PC-3 (cell line): Measurements from ENCODE around the gene TALDO1. TPM values are rescaled to one million over a fixed set of nuclear protein-coding genes. Genes with fewer than 3 reads are reported as not detected.

Experiments
- ATAC-seq: fragments of 200-7000 bp; cut with Tn5 transposase; 2 replicates; pipeline ENCODE4 v1.9.1; 2020; ENCODE audit warnings: mild to moderate bottlenecking, moderate library complexity
- BruUV-seq: library from RNA; stranded (reverse); fragments of 400-500 nt; replicated peaks from 2 replicates; lab custom pipeline; 2021; lab: Mats Ljungman, UMichigan
- CTCF ChIA-PET: fragments of 300-600 bp; sonication (Branson Sonifier 250); formaldehyde crosslinking; loops from one replicate; lab custom pipeline; 2022; ENCODE audit warnings: antibody characterized with exemption; lab: Charles Lee
- POLR2A ChIA-PET: fragments of 300-600 bp; sonication (Branson Sonifier 250); formaldehyde crosslinking; loops from one replicate; lab custom pipeline; 2022; ENCODE audit warnings: antibody characterized with exemption; ENCODE audit not compliant: unreplicated experiment; lab: Charles Lee
- DNase-seq: peaks from one replicate; pipeline ENCODE4 v3.0.0-alpha.2; 2015
- H2AFZ ChIP-seq: fragments of 300-600 bp; sonication (generic); 2 replicates; pipeline ENCODE4 v1.6.0; 2016; ENCODE audit warnings: antibody characterized with exemption, low read length
- H3F3A ChIP-seq: fragments of 300-600 bp; sonication (generic); one replicate; pipeline ENCODE4 v1.6.0; 2017; ENCODE audit warnings: antibody characterized with exemption, low read length, control low read depth, mild to moderate bottlenecking; ENCODE audit not compliant: unreplicated experiment
- H3K27ac ChIP-seq: fragments of 300-600 bp; sonication (generic); 2 replicates; pipeline ENCODE4 v1.5.1; 2016; ENCODE audit warnings: mild to moderate bottlenecking, low read length
- H3K27me3 ChIP-seq: fragments of 300-600 bp; sonication (generic); 2 replicates; pipeline ENCODE4 v1.6.1; 2016; ENCODE audit warnings: low read length, mixed read lengths
- H3K36me3 ChIP-seq: fragments of 300-600 bp; sonication (generic); 2 replicates; pipeline ENCODE4 v1.6.1; 2016; ENCODE audit warnings: low read depth, mixed run types, low read length, mixed read lengths
- H3K4me1 ChIP-seq: fragments of 300-600 bp; sonication (generic); 2 replicates; pipeline ENCODE4 v1.5.1; 2016; ENCODE audit warnings: low read length; ENCODE audit not compliant: insufficient read depth
- H3K4me2 ChIP-seq: fragments of 300-600 bp; sonication (generic); 2 replicates; pipeline ENCODE4 v1.6.0; 2016; ENCODE audit warnings: low read length
- H3K4me3 ChIP-seq: fragments of 300-600 bp; sonication (generic); 2 replicates; pipeline ENCODE4 v1.5.1; 2016; ENCODE audit warnings: mild to moderate bottlenecking, low read length, mixed read lengths
- H3K79me2 ChIP-seq: fragments of 300-600 bp; sonication (generic); 2 replicates; pipeline ENCODE4 v1.6.1; 2017; ENCODE audit warnings: low read length, mixed read lengths
- H3K9ac ChIP-seq: fragments of 300-600 bp; sonication (generic); 2 replicates; pipeline ENCODE4 v1.6.0; 2016; ENCODE audit warnings: mild to moderate bottlenecking, low read length
- H3K9me2 ChIP-seq: fragments of 300-600 bp; sonication (generic); replicated peaks from 2 replicates; pipeline ENCODE4 v1.6.1; 2016; ENCODE audit warnings: mixed run types, low read length, mixed read lengths
- H3K9me3 ChIP-seq: fragments of 300-600 bp; sonication (generic); 2 replicates; pipeline ENCODE4 v1.6.1; 2016; ENCODE audit warnings: low read length, mixed read lengths
- H4K20me1 ChIP-seq: fragments of 300-600 bp; sonication (generic); 2 replicates; pipeline ENCODE4 v1.6.1; 2016; ENCODE audit warnings: low read length, mixed read lengths
- EZH2 ChIP-seq: fragments of 300-600 bp; sonication (generic); IDR thresholded peaks from one replicate; pipeline ENCODE4 v1.6.1; 2017; ENCODE audit warnings: antibody characterized with exemption, mild to moderate bottlenecking, low read length; ENCODE audit not compliant: unreplicated experiment
- EZH2phosphoT487 ChIP-seq: fragments of 300-600 bp; sonication (generic); IDR thresholded peaks from 2 replicates; pipeline ENCODE4 v1.6.1; 2018; ENCODE audit warnings: mild to moderate bottlenecking, antibody characterized with exemption, low read length, borderline replicate concordance
- intact Hi-C: fragments of 100-400 bp; cut with micrococcal nuclease; formaldehyde crosslinking; loops from 2 replicates; pipeline ENCODE4 v1.9.0; 2023
- total RNA-seq: library from RNA; depleted of rRNA; stranded (reverse); fragments of >200 nt; gene quantifications from 2 replicates; pipeline ENCODE4 v1.2.3, GENCODE V29; 2014
- TF ChIP-seq, protein P1 (sequence below): fragments of 300-600 bp; sonication (generic); conservative IDR thresholded peaks from 2 replicates; pipeline ENCODE4 v1.5.1; 2017; ENCODE audit warnings: antibody characterized with exemption, low read depth, mild to moderate bottlenecking, low read length

TALDO1 gene
- total RNA-seq, 1 experiment from 2014 or later: 326 TPM

DNA sequence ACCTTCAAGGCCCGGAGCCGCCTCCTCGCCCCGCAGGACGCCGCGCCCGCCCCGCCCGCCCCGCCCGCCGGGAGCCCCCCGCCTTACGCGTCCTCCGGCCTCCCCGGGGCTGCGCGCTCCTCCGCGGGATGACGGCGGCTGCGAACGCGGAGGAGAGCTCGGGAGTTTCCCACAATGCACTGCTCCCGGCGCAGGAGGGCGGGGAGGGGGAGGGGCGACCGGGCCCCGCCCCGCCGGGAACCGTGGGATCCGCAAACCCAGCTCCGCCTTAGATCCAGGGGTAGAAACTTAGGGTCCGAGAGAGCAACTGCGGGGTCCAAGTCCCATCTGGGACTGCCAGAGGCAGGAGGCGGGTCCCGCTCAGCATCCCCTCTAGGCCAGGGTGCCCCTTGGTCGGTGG is 42.7 kb downstream of the TALDO1 start, which contains the start of gene CEND1:
TSS of gene CEND1 (minus strand) at position 148 of the 400 bp plus-strand sequence. CDS start 1,514 bp downstream, outside the sequence.
- Histone ChIP-seq H3K9me2 (no peaks in the 10 kb centered on the region), H3K36me3 (no peaks in the 10 kb centered on the region; the same call in 1 of the 2 replicates), H3K27me3 (no peaks in the 10 kb centered on the region), H3F3A (no peaks in the 10 kb centered on the region), H3K9ac (no peak within 1 kb of the TSS), H3K27ac (no peak within 1 kb of the TSS), H3K79me2 (no peaks in the 10 kb centered on the region), H4K20me1 (no peaks in the 10 kb centered on the region), H3K4me3 (no peak within 1 kb of the TSS), H3K4me1 (0 out of 2 replicates have a peak, but pooled peaks cover under 1% of the 10 kb centered on the region), H3K4me2 (no peak within 1 kb of the TSS), H3K9me3 (no peaks in the 10 kb centered on the region), H2AFZ (no peak within 1 kb of the TSS)
- DNase-seq (no peak), ATAC-seq (peak; percentile 18)
- TF ChIP-seq, protein P1, sequence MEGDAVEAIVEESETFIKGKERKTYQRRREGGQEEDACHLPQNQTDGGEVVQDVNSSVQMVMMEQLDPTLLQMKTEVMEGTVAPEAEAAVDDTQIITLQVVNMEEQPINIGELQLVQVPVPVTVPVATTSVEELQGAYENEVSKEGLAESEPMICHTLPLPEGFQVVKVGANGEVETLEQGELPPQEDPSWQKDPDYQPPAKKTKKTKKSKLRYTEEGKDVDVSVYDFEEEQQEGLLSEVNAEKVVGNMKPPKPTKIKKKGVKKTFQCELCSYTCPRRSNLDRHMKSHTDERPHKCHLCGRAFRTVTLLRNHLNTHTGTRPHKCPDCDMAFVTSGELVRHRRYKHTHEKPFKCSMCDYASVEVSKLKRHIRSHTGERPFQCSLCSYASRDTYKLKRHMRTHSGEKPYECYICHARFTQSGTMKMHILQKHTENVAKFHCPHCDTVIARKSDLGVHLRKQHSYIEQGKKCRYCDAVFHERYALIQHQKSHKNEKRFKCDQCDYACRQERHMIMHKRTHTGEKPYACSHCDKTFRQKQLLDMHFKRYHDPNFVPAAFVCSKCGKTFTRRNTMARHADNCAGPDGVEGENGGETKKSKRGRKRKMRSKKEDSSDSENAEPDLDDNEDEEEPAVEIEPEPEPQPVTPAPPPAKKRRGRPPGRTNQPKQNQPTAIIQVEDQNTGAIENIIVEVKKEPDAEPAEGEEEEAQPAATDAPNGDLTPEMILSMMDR: no peak
- TF ChIP-seq EZH2: no peak
- TF ChIP-seq EZH2phosphoT487: no peak
- no TSS peak for BruUV-seq
- CTCF ChIA-PET: no interaction called here
- POLR2A ChIA-PET: no interaction called here
- intact Hi-C loops: no loop called here

- CTCF ChIA-PET: interaction anchor here (0.6 kb wide), 1 partner anchor 1042 kb away, joined by 14 read pairs; no protein-coding TSS in a partner anchor
- Histone ChIP-seq H3K4me3 (no peak overlapping the region), H3K9me2 (no peaks in the 10 kb centered on the region), H3F3A (no peaks in the 10 kb centered on the region), H3K4me2 (no peak overlapping the region), H3K9ac (no peak overlapping the region), H4K20me1 (no peaks in the 10 kb centered on the region), H3K4me1 (0 out of 2 replicates have a peak, but pooled peaks cover 10% of the 10 kb centered on the region), H3K36me3 (no peaks in the 10 kb centered on the region; the same call in 1 of the 2 replicates), H3K27ac (no peak overlapping the region), H3K79me2 (peaks cover 9% of the 10 kb centered on the region), H3K27me3 (no peaks in the 10 kb centered on the region), H2AFZ (no peak overlapping the region), H3K9me3 (no peaks in the 10 kb centered on the region)
- BruUV-seq: TSS peak; percentile 31
- TF ChIP-seq, protein P1: no peak
- TF ChIP-seq EZH2 (no peak), EZH2phosphoT487 (no peak)
- intact Hi-C loops: no loop called here
- DNase-seq (no peak), ATAC-seq (peak; percentile 31)
- POLR2A ChIA-PET: interaction anchor here (0.5 to 0.6 kb wide), 2 partner anchors 28 to 490 kb away, joined by 4 to 11 read pairs; no protein-coding TSS in a partner anchor
Measured at GRCh38 chr11:790721-791564, 43.7 kb downstream of the TALDO1 start.
